ENCODE data around the gene IQCN.

The IQCN gene

GRCh38 chr19:18304458-18305310, 30.4 kb upstream of the IQCN start:
- DNase-seq: peak; percentile 67

DNA sequence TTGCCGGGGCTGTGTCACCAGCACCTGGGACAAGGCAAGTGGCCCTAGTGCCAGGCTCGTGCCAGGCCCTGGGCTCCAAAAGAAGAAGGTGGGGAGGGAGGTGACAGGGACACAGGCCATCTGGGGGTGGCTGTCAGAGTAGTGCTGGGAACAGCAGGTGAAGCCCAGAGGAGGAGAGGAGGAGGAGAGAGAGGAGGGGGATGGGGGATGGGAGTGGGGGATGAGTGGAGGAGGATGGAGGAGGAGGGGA, 29.9 kb upstream of the IQCN start:
- no peak for DNase-seq

DNA sequence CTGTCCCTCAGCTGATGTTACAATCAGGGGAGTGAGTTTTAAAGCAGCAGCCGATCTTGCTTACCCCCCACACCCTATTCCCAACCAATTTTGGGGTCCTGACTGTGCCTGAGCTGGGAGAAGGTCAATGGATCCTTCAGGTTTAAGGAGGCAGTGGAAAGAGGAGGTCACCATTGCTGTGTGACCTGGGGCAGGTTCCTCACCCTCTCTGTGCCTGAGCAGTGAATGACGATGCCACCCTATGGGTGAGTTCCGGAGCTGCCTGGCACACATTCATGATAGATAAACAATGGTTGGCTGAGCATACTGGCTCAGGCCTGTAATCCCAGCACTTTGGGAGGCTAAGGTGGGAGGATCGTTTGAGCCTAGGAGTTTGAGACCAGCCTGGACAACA, 27.5 kb upstream of the IQCN start:
- DNase-seq: no peak

DNA sequence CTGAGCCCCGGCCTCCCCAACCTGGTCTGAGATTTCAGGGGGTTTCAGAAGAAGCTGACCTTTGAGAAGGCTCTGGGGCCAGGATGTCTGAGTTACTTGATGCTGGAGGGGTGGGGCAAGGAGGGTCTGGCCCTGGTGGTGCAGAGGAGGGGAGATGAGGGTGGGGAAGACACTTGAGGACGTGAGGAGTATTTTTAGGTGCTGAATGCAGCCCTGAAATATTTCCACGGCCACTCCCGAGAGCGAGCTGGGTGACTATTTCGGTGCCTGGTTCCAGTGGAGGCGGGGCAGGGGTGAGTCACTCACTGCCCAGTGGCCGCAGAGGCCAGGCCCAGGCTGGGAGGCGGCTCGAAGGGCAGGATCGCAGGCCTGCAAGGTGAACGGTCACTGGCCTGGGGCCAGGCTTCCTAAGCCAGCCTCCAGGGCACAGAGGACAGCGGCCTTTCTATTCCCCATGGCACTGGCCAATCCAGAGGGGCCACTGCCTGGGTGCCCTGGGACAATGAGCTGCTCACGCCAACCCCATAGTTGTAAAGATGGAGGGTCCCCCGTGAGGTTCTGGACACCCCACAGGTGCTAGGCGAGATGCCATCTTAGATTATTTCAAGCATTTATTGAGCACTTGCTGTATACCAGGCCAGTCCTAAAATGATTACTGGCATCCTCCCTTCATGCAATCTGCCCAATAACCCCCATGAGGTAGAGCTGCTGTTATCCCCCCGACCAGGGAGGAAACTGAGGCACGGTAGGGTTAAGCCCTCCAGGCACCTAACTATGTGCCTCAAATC, 26.9 kb upstream of the IQCN start:
- DNase-seq: no peak

- DNase-seq: no peak
Observed at GRCh38 chr19:18299654-18300053, 25.4 kb upstream of the IQCN start.

DNA sequence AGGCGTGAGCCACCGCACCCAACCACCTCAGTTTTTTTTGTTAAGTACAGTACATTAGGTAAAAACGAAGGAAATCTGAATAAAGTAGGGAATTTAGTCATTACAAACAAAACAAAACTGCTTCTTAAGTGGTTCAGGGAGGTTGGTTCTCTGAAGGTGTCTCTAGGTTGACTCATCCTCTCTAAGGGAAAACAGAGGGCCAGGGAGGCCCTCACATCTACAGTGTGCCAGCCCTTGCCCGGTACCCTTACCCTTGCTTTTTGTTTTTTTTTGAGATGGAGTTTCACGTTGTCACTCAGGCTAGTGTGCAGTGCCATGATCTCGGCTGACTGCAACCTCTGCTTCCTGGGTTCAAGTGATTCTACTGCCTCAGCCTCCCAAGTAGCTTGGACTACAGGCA, 24.3 kb upstream of the IQCN start:
- no peak for DNase-seq

DNA sequence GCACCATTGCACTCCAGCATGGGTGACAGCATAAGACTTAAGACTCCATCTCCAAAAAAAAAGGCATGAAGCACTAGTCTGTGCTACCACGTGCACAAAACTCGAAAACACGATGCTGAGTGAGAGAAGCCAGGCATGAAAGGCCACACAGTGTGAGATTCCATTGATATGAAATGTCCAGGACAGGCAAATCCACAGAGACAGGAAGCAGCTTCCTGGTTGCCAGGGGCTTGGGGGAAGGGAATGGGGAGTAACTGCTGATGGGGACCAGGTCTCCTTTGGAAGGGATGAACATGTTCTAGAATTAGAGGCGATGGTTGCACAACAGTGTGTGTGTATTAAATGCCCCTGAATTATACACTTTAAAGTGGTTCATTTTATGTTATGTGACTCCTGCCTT, 23.1 kb upstream of the IQCN start:
- DNase-seq: no peak

DNA sequence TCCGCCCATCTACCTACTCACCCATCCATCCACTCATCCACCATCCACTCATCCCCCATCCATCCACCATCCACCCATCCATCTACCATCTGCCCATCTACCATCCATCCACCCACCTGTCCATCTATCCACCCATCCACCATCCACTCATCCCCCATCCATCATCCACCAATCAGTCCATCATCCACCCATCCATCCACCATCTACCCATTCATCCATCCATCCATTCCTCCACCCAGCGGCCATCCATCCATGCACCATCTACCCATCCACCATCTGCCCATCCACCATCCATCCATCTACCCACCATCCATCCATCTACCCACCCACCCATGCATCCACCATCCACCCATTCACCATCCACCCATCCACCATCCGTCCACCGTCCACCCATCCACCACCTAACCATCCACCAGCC, 20.8 kb upstream of the IQCN start:
- no peak for DNase-seq

- DNase-seq: no peak
Observed at GRCh38 chr19:18294467-18294864, 20.2 kb upstream of the IQCN start.

DNA sequence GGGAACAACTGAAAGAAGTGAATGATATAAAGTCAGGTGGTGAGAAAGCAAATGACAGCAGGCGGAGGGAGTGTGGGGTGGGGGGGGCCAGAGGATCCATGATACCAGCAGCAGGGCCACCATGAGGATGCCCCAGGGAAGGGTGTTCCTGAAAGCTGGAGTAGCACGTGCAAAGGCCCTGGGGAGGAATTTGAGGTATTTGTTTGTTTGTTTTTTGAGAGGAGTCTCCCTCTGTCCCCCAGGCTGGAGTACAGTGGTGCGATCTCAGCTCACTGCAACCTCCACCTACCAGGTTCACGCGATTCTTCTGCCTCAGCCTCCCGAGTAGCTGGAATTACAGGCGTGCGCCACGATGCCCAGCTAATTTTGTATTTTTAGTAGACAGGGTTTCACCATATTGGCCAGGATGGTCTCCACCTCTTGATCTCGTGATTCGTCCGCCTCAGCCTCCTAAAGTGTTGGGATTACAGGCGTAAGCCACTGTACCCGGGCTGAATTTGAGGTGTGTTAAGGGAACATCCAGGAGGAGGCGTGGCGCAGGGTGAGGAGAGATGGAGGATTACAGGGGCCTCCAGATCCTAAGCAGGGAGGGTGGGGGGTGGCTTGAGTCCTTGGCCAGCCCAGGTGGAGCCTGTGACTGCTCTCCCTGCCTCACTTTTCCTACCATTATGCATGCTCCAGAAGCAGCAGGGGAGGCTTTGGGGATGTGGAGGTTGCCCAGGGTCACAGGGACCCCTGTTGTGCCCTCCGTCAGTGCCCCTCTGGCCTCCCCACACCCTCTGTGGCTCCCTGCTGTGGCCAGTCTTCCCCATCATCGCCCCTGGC, 19.6 kb upstream of the IQCN start:
- DNase-seq: no peak

GRCh38 chr19:18292810-18293641, 18.8 kb upstream of the IQCN start:
- peak; percentile 37 for DNase-seq

DNA sequence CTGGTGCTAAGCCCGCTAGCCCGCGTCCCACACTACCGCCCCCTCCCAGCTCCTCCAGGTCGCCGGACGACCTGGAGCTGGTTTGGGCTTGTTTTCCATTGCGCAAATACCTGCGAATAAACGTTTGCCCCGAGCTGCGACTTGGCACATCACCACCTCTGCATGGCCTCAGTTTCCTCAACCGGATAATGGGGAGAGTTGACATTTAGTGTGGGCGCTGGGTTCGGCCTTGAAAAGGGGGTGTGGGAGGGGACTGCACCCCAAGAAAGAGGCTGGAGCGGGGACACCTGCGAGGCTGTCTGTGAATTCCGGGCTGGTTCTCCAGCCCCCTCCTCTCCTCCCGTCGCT, 18.2 kb upstream of the IQCN start:
- no peak for DNase-seq

DNA sequence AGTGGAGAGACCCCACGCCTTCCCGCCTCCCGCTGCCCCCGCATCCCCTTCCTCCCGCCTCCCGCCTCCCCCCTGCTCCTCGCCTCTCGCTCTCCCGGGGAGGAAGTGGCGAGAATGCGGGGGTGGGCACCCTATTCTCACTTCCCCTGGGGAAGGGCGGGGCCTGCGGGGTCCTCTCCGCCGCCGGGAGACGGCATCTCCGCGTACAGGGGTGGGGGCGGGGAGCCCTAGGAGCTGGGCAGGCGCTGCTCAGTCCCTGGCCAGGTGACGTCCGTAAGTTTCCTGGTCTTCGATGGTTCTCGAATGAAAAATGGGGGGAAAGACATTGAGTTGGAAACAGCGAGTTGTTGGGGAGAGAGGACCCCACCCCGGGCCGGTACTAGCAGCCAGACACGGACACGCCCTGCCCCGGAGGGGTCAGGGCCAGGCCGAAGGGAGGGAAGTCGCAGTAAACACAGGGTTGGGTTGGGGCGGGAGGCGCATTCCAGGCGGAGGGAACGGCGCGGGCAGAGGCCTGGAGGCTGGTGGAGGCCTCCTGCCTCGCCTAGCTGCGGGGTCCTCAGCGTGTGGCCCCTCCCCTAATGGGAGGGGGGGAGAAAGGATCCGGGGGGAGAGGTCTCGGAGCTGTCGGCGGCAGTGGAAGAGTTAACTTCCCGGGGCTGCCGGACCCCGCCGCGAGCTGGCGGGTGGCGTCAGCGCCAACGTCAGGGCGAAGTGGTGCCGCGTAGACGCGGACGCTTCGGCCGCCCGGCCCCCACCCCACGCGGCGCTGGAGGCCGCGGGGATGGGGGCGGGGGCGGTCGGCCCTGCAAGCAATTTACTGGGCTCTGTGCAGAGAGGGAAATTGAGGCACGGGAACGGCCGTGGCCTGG, 17.6 kb upstream of the IQCN start:
- peak; percentile 73 for DNase-seq

DNA sequence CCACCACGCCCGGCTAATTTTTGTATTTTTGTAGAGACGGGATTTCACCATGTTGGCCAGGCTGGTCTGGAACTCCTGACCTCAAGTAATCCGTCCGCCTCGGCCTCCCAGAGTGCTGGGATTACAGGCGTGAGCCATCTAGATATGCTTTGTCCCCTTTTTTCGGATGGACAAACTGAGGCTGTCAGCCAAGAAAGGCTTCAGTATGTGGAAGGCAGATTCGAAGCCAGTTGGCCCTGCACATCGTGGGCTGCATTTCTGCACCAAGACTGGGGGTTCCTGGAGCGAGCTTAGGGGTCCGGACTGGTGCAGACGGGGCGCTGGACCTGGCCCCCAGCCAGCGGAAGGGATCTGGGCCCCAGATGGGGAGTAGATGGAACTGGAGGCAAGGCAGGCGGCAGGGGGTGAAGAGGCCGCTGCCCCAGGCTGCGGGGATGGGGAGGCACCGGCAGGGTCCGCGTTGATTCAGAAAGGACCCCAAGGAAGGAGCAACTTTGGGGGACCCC, 16.8 kb upstream of the IQCN start:
- DNase-seq: no peak

DNA sequence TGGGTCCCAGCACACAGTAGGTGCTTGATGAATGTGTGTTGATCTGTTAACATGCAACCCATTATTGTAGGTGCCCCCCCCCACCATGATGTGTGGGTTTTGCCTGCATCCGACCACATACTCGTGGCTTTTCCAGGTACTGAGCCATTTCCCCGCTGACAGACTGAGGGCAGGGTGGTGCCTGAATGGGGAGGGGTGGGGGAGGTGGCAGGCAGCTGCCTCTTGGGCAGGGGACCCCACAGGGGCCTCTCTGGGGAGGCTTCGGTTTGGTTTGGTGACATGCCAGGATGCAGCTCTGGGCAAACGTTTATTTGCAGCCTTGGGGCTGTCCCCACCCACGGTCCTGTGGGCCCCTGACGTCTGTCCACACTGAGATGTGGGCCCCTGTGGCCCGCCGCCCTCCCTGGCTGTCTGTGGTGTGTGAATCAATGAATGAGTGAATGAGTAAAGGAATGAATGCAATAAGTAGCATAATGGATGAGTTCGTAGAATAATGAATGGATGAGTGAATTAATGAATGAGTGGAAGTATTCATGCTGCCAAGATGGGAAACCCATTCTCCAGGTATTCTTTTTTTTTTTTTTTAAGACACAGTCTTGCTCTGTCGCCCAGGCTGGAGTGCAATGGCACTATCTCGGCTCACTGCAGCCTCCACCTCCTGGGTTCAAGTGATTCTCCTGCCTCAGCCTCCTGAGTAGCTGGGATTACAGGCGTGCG, 16.2 kb upstream of the IQCN start:
- DNase-seq: peak; percentile 94

- DNase-seq: no peak
Observed at GRCh38 chr19:18289471-18290301, 15.4 kb upstream of the IQCN start.

DNA sequence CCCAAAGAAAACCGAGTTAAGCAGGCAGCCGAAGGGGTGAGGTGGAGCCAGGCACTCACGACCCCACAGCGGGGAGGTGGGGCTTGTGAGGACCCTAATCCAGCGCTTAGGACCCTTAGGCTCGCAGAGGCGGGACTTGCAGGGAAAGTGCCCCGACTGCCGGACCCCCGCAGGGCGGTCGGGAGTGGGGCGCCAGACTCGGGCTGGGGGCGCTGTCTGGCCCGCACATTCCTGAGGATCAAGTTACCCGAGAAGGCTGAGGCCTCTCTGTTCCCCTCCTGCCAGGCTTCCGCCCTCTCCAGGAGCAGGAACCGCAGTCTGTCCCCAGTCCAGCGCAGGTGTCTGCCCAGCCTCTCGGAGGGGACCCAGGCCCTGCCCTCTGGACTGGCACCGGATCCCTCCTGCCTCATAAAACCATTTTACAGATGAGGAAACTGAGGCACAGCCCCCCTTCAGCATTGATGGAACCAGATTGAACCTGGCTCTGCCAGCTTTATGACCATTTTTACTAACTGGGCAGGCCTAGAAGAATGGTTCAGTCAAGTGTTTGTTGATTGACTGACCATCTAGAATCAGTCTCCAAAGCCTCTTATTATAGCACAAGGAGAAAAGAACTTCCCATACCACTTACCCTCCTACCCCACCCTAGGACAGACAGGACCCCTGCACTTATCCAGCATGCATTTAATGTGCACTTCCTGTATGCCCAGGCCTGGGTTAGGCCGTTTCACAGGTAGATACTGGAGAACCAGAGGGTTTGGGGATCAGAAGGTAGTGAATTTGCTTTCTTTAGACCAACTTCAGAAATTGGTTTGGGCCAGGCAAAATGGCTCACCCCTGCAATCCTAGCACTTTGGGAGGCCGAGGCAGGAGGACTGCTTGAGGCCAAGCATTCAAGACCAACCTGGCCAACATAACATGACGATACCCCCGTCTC, 13.9 kb upstream of the IQCN start:
- DNase-seq: no peak

GRCh38 chr19:18286973-18287635, 12.9 kb upstream of the IQCN start:
- DNase-seq: no peak
